Hematopoietic multipotent progenitor cell (in vitro differentiated cells): ENCODE measurements around the gene RNLS. TPM values are rescaled to one million over a fixed set of nuclear protein-coding genes. Genes with fewer than 3 reads are reported as not detected.

Experiments
- DNase-seq, 3 donors: peaks; one replicate each; pipeline ENCODE4 v3.0.0-alpha.2; 2011 to 2015; ENCODE audit warnings: low read depth in 2 of 3, low spot score in 2 of 3
- total RNA-seq: library from RNA; depleted of rRNA; stranded (reverse); fragments of >200 nt; gene quantifications from one replicate; pipeline ENCODE4 v1.2.3, GENCODE V29; 2012

Gene RNLS
- total RNA-seq, 1 donor = 8.6 TPM

DNA sequence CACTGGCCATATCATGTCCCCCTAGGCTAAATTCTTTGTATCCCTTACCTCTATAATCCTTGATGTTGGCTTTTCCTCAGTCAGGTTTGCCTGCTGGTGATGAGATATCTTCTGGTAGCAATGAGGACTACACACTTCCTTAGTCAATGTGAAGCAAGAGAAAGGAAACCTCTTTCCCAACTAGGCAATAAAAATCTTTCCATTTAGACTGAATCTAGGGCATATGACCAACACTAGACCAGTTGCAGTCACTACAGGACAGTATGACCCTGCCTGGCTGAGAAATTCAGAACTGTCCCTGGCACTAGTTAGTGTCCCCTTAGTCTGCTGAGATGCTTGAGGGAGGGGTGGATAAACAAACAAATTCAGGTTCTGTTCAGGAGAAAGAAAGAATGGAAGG is 142.6 kb downstream of the RNLS start:
- no peak for DNase-seq

DNA sequence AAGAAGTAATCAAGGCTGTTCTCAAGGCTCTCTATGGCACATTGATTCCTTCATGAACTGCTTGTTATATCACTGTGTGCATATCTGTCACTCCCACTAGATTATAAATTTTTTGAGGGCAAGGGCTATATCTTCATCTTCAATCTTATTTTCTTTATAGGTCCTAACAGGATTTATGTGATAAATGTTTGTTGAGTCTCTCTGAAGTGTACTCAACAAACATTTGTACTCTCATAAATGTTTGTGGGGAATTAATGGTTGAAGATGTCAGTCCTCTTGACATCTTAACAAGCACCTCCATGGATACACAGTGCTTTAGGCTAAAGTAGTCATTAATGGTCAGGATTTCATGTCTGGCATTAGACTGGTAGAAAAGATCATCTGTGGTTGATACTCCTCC is 143.2 kb downstream of the RNLS start:
- DNase-seq = no peak

DNA sequence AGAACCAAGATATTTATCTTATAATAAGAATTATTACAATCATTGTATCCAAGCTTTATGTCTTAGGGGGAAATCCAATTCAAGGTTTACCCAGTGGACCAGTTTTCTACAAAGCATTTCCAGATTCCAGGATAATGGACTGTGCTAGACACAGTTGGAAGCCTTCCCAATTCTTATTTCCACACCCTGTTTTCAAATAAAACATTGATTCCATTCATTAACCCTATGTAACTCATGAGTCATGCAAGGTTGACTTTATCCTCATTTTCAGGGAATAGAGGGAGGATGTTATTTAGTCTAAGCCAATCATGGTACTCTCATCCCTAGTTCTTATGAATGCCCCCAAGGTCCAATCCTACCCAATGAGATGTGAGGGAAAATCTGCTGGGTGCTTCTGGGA is 145.7 kb downstream of the RNLS start:
- no peak for DNase-seq

DNA sequence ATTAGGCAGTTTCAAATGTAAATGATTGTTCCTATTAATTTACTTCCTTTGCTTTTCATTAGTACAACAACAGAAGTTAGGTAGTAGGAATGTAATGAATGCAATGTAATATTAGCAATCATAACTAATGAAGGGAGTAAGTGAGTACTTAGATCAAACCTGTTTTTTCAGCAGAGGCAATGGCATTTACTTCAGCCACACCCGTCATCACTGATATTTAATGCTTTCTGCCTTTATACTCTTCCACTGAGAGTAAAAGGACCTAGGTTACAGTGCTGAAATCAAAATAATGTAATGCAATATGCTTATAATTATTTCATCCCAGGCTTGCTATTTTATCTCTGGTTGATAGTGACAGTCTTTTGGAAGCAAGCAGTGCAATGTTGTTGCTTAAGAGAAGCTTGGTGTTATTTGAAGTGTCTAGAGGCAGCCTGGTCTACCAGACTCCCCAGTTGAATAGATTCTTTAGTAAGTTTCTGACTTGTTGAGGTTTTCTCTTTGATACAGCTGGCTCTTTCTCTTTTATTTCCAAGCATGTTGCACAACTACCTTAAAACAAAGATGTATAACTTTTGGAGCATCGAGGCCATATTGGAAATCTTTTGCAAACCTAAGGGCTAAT is 149.4 kb downstream of the RNLS start:
- no peak for DNase-seq

DNA sequence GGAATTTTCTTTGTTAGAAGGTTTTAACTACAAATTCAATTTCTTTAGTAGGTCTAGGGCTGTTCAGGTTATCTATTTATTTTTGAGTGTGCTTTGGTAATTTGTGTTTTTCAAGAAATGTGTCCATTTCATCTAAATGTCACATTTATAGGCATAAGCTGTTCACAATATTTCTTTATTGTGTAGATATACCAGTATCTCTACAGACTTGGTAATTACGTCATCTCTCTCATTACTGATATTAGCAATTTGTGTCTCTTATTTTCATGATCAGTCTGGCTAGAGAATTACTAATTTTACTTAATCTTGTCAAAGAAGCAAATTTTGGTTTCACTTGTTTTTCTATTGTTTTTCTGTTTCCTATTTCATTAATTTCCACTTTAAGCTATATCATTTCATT is 152.0 kb downstream of the RNLS start:
- DNase-seq = no peak

DNA sequence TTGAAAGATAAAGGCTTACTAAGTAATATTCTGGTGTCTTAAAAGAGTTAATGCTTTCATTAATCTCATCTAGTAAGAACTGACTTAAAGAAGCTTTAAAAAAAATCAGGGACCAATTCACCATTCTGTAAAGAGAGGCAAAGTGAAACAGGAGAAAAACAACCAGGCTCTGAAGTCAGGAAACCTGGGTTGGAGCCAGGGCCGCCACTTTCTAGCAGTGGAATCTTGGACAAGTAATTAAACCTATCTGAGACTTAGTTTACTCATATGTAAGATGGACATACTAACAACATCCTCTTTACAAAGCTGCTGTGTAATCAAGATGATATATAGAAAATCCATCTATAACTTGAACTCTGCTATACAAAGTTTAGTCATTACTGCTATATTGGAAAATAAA is 154.1 kb downstream of the RNLS start:
- no peak for DNase-seq

DNA sequence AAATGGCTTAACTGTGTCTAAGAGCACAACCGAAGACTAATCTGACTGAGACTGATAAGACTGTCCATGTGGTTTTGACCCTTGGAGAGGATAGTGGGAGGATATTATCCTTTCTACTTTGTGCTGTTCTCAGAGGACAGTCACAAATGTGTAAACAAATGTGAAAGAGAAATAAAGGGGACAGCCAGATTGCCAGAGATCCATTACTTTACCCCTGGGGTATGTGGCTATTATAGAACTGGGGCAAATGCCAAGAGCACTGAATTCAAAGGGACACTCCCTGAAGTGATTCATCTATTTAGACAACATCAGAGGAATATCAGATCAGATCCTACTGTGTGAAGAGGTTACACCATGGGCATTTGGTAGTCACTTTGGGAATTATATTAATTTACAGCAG is 154.7 kb downstream of the RNLS start:
- DNase-seq = no peak

DNA sequence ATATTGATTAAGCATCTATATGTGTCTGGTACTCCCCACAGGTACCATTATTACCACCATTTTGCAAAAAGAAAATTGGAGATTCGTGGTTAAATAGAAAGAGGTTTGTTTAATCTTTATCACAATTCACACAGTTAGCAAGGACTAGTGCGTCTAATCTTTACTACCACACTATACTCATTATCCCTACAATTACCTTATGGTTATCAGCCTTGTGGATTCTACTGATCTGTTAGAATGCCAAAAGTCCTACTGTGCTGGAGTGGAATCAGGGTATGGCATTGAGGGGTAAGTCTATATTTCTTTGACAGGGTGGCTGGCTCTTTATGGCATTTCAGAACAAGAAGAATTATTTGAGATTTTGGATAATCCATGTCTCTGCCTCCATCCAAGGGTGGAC is 156.1 kb downstream of the RNLS start:
- no peak for DNase-seq

DNA sequence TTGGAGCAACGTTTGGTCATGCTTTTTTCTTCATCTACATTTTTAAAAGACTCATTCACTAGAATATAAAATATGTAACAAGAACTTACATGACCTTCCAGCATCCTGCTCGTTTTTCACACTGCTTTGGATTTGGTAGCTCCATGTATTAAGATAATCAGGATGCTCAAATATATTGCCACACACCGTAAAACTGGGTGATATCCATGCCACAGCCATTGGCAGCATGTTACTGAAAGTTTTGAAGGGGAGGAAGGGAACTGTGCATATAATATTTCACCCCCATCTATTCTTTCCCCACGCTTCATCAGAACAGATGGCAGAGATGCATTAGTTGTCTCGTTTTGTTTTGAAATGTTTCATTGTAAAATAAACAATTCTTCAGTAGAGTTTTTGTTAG is 158.2 kb downstream of the RNLS start:
- no peak for DNase-seq

DNA sequence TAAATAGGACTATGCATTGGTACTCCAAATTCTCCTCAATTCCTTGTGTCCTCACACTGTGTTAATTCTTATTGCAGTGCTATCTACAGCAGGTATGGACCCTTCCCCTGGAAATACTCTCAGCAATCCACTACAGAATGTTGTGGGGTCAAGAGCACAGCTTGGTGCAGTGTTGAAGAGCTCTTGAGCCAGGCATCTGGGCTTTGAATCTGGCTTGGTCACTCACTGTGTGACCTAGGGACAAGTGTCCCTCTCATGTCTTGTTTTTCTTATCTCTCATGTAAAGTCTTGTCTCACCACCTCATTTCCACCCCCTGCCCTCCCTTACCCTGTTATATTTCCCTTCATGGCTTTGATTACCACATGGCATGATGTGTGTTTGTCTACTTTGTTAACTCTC is 159.4 kb downstream of the RNLS start:
- no peak for DNase-seq

DNA sequence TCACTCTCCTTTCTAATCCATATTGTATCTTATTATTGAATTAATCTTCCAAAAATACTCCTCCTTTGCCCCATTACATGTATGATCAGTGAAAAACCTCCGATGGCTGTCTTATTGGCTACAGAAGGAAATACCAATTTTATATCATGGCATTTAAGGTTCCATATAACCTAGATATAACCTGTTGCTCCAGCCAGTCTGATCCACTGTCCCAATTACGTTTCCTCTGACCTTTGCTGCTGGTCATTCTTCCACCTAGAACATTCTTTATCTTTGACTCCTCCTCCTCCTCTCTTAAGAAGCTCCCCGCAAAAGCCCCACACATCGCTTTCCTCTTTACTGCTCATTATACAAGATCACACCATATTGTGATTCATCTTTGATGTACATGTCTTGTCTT is 161.5 kb downstream of the RNLS start:
- no peak for DNase-seq

DNA sequence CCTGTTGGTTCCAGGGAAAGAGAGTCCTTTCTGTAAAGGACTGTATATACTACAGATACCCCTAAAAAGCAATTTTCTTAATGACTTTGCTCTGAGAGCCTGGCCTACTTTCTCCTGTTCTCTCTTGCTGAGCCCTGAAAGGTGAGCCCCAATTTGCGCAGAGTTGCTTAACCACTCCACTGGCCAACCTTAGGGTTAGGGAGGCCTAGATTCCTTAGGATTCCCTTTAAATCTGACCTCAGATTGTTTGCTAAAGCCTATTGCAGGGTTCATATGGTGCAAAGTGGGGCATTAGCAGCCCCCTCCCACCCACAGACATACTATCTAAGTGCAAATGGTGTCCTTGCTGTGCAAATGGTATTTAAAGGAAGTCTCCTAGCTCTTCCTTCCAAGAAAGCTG is 164.2 kb downstream of the RNLS start:
- no peak for DNase-seq

DNA sequence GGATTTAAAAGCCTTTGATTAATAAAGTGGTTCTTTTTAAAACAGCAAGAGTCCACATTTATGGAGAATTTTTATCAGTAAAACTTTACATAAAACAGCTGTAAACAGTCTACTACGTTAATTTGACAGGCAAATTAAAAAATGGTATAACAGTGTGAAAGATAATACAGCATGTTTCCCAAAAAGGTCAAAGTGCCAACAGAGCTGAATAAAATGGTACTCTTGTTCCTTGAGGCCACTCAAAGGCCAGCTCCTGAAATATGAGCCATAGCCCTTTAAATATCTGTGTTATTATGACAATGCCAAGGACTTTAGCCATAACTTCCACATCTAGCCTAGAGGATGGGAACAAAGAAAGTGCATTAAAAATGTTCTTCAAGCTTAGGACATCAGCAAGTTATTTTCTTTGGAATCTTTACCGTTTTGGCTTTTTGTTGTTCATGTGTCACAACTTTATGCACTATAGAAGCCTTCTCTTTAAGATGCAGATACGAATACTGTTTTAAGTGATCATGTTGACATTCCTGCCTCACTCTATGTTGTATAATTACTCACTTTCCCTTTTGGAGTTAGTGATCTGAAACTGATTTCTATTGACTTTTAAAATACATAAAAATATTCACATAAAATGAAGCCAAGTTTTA is 165.6 kb downstream of the RNLS start:
- DNase-seq = no peak

DNA sequence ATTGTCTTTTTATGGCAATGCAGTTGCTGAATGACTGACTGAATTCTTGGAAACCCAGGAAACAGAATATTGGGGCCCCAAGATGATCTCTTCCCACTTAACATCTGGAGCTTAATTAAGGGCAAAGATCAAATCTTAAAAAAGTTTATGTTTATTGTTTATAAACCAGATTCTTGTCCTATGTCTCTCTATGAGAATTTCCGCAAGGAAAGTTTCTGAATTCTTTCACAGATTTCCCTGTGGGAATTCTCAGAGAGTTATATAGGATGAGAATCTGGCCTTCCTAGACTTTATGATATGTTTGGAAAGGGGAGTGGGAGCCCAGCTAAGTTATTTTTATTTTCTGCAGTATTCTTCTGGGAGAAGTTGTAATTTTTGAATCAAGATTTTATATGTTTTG is 166.3 kb downstream of the RNLS start:
- no peak for DNase-seq

DNA sequence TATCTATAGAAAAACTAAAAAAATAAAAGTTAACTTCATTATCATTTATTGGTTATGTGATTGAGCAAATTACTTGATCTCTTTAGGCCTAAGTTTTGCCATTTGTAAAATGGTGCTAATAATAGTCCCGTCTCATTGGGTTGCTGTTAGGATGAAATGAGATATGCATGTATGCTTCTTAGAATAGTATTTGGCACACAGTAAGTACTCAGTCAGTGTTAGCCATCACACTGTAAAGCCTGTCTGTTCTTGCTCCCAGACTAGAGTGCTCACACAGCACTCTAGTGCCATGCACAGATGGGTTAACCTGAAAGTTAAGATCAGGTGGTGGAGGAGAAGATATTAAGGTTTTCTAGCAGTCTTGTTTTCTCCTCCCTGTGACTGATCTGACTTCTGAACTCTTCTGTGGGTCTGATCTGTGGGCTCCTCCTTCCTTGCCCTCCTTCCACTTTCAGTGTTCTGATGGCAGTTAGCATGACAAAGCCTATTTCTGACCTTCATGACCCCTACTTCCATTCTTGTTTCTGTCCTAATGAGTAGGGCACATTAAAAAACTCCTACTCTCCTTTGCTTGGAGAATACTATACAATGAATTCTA is 167.5 kb downstream of the RNLS start:
- DNase-seq = no peak

DNA sequence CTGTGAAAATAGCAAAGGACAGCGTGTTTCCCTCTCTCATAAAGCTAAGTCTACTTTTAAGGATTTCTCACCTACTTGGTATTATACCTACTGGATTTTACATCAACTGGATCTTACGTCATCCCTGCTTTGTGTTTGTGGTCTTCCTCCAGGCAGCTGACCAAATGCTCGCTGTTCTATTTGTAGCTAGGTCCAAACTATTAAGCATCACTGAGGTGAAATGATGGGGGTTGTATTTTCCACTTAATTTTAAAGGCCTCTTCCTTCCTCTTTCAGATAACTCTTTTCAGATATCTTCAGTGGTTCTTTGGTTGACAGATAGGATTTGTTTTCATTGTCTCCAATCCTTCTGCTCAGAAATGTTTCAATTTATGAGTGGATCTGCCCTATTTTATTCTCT is 169.7 kb downstream of the RNLS start:
- DNase-seq = no peak

DNA sequence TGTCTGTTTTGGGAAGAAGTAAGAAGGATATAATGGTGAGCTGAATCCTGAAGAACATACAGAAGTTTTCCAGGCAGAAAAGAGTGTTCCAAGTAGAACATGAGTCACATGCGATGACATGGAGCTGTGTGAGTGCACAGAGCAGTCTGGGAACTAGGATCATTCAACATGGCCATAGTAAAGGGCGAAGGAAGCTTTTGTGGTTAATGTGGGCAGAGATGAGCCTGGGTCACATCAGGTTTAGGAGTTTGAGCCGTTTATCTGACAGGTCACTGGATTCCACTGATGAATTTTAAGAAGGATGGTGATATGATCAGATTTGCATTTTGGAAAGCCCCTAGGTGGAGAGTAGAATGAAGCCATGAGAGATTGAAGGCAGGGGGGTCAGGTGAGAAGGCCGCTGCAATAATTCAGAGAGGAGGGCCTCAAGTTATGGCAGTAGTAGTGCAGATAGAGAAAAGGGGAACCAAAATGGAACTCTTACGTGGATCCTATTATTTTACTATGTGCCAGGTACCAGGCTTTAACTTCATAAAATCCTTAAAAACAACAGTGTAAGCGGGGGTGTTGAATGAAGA is 171.3 kb downstream of the RNLS start:
- DNase-seq = no peak

DNA sequence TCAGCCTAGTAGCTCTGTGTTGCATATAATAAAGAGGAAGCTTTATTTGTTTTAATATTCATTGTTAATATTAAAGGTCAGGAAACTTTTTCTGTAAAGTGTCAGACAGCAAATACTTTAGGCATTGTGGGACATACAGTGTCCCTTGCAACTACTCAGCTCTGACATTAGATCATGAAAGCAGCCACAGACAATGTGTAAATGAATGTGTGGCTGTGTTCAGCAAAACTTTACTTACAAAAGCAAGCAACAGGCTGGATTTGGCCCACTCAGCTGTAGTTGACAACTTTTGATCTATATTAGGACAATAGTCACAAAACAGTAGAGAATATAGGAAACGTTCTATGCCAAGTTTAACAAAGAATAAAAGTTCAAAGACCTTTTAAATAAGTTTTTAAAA is 173.3 kb downstream of the RNLS start:
- no peak for DNase-seq

DNA sequence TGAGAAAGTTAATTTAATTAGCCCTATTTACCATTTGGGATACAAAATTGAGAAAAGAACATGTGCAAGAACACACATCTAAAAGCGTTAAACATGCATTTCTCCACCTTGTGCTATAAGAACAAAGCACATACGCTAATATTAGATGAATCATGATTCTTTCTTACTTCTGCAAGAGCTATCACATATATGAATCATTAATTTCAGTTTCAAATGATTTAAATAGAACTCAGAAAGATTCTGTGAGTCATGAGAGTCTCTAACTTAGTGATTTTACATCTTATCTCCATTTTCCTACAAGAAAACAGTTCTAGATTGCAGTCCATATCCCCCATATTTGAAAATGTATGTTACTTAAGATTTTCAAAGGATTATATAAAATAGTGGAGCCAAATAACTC is 173.9 kb downstream of the RNLS start:
- DNase-seq = no peak

DNA sequence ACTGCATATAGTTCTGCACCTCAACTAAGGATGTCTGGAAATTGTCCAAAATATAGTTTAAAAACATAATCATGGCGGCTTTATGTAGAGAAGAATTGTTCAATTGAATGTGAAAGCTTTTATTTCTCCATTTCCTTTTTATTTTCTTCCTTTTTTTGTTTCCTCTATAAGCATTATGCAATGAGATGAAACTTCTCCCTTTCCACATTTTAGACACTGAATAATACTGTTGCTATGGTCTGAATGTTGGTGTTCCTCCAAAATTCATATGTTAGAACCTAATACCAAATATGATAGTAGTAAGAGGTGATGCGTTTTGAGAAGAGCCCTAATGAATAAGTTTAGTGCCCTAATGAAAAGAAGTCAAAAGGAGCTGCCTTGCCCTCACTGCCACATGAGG is 175.0 kb downstream of the RNLS start:
- DNase-seq = no peak

DNA sequence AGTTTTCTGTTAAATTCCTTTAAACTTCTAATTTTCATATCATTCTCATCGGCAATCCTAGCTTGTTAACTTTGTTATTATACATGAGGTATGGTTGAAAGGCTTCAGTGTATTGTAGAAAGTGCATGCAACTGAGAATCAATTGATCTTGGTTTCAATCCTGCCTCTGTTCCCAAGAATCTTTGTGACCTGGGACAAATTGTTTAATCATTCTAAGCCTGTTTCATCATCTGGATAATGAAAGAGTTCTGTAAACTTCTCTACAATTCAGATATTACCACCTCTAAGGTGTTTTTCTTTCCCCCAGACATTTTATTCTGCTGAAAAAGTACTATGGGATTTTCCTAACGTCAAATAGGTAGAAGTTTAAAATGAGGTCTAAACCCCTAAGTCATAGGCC is 179.0 kb downstream of the RNLS start:
- DNase-seq = no peak

DNA sequence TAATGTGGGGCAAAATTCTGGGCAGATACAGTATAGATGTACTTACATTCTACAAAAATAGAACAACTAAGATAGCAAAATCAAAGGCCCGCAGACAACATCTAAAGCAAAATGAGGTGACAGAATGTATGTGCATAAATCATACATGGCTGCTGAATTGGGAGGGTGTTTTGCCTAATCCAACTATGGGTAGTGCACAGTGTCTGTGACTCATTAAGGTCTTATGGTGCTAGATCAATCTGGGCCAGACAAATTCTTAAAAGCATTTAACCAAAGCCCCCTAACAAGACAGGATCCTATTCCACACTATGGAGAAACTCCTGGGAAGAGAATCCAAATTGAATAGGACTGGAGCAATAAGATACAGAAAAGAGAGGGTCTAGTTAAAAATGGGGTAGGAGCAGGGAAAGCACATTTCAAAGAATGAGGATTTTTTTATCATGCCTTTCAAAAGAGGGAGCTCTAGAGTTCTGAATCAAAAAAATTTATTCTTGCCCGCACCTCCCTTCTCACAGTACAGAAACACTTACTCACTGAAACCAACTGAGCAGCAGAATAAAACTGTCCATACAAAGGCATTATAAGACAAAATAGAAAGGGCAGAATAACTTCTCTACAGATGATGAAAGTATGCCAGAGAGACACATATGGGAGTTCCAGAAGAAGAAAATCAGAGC is 181.3 kb downstream of the RNLS start:
- DNase-seq = no peak
